HEK293 (cell line): Measurements from ENCODE around the gene NCKAP5L.
A peak's percentile ranks its signal among the peaks of the same experiment; 100 is the strongest.

ENCODE experiments used
- CTCF ChIA-PET: fragments of 350-600 bp; formaldehyde crosslinking; extraction: SDS; loops from one replicate; lab custom pipeline; 2021; ENCODE audit warnings: antibody characterized with exemption; lab: Yijun Ruan, JAX
- POLR2A ChIA-PET: fragments of 300-600 bp; formaldehyde crosslinking; extraction: SDS; loops from one replicate; lab custom pipeline; 2020; ENCODE audit warnings: antibody characterized with exemption, inconsistent platforms; lab: Yijun Ruan, JAX
- H3K27ac ChIP-seq: fragments of 200-500 bp; sonication (Bioruptor generic); 2 replicates; pipeline ENCODE4 v1.5.1; 2014; ENCODE audit warnings: low read depth, low read length, control low read depth, inconsistent platforms; ENCODE audit errors: extremely low read depth
- H3K36me3 ChIP-seq, 2 experiments: fragments of 200-500 bp in 1 of 2; sonication (Bioruptor generic) in 1 of 2; 1 replicate in 1 of 2; 2 replicates in 1 of 2; pipeline ENCODE4 v1.5.1; 2014 to 2017; ENCODE audit warnings: inconsistent platforms in 2 of 2, low read length in 2 of 2; ENCODE audit not compliant: control insufficient read depth in 2 of 2, insufficient read depth in 1 of 2
- H3K4me1 ChIP-seq: fragments of 200-500 bp; sonication (Bioruptor generic); 2 replicates; pipeline ENCODE4 v1.5.1; 2014; ENCODE audit warnings: mild to moderate bottlenecking, low read length, inconsistent platforms; ENCODE audit not compliant: control insufficient read depth, insufficient read depth
- H3K4me3 ChIP-seq: 2 replicates; pipeline ENCODE4 v1.5.1; 2011; ENCODE audit warnings: low read depth, mild to moderate bottlenecking, control low read depth, low read length, moderate library complexity
- H3K9me3 ChIP-seq: fragments of 200-500 bp; sonication (Bioruptor generic); 2 replicates; pipeline ENCODE4 v1.5.1; 2014; ENCODE audit warnings: low read depth, low read length, inconsistent platforms; ENCODE audit not compliant: control insufficient read depth, insufficient read depth
- HIC1 ChIP-seq: fragments of 450-650 bp; formaldehyde crosslinking; IDR thresholded peaks from 2 replicates; pipeline ENCODE4 v1.5.1; 2016; ENCODE audit warnings: missing biosample characterization, missing genetic modification characterization
- KLF16 ChIP-seq: fragments of 450-650 bp; formaldehyde crosslinking; IDR thresholded peaks from 2 replicates; pipeline ENCODE4 v1.5.1; 2017; ENCODE audit warnings: missing biosample characterization, missing genetic modification characterization
- KLF17 ChIP-seq: fragments of 450-650 bp; formaldehyde crosslinking; IDR thresholded peaks from 2 replicates; pipeline ENCODE4 v1.5.1; 2016; ENCODE audit warnings: missing biosample characterization, missing genetic modification characterization
- MEIS1 ChIP-seq: sonication (generic); formaldehyde crosslinking; IDR thresholded peaks from 2 replicates; pipeline ENCODE4 v1.8.1; 2022; ENCODE audit warnings: missing genetic modification reagents, mild to moderate bottlenecking, borderline replicate concordance
- SCRT2 ChIP-seq: fragments of 450-650 bp; formaldehyde crosslinking; IDR thresholded peaks from 2 replicates; pipeline ENCODE4 v1.5.1; 2016; ENCODE audit warnings: missing biosample characterization, missing genetic modification characterization
- TCF7L2 ChIP-seq: IDR thresholded peaks from 2 replicates; pipeline ENCODE4 v1.6.1; 2011; ENCODE audit warnings: low read depth, mild to moderate bottlenecking, inconsistent platforms, low read length, moderate library complexity, borderline replicate concordance
- ZFHX2 ChIP-seq: fragments of 450-650 bp; formaldehyde crosslinking; conservative IDR thresholded peaks from 2 replicates; pipeline ENCODE4 v1.5.1; 2016; ENCODE audit warnings: missing biosample characterization, missing genetic modification characterization
- ZIC2 ChIP-seq: fragments of 450-650 bp; formaldehyde crosslinking; IDR thresholded peaks from 2 replicates; pipeline ENCODE4 v1.5.1; 2016; ENCODE audit warnings: missing biosample characterization, missing genetic modification characterization
- ZNF138 ChIP-seq: fragments of 450-650 bp; formaldehyde crosslinking; IDR thresholded peaks from 2 replicates; pipeline ENCODE4 v1.5.1; 2016; ENCODE audit warnings: missing biosample characterization, missing genetic modification characterization, borderline replicate concordance
- ZNF404 ChIP-seq: fragments of 450-650 bp; formaldehyde crosslinking; IDR thresholded peaks from 2 replicates; pipeline ENCODE4 v1.5.1; 2017; ENCODE audit warnings: missing biosample characterization, missing genetic modification characterization
- ZNF518A ChIP-seq: fragments of 450-650 bp; formaldehyde crosslinking; conservative IDR thresholded peaks from 2 replicates; pipeline ENCODE4 v1.5.1; 2016; ENCODE audit warnings: low read depth, missing biosample characterization, missing genetic modification characterization
- ZNF521 ChIP-seq: fragments of 450-650 bp; formaldehyde crosslinking; IDR thresholded peaks from 2 replicates; pipeline ENCODE4 v1.5.1; 2017; ENCODE audit warnings: missing biosample characterization, mild to moderate bottlenecking, missing genetic modification characterization
- ZNF529 ChIP-seq: fragments of 450-650 bp; formaldehyde crosslinking; IDR thresholded peaks from 2 replicates; pipeline ENCODE4 v1.5.1; 2017; ENCODE audit warnings: missing genetic modification characterization, missing biosample characterization; ENCODE audit not compliant: insufficient replicate concordance
- ZNF548 ChIP-seq: fragments of 450-650 bp; formaldehyde crosslinking; IDR thresholded peaks from 2 replicates; pipeline ENCODE4 v1.5.1; 2016; ENCODE audit warnings: missing biosample characterization, missing genetic modification characterization
- ZNF558 ChIP-seq: fragments of 450-650 bp; formaldehyde crosslinking; IDR thresholded peaks from 2 replicates; pipeline ENCODE4 v1.5.1; 2016; ENCODE audit warnings: missing biosample characterization, missing genetic modification characterization
- ZNF571 ChIP-seq: fragments of 450-650 bp; formaldehyde crosslinking; IDR thresholded peaks from 2 replicates; pipeline ENCODE4 v1.5.0; 2017; ENCODE audit warnings: missing biosample characterization, missing genetic modification characterization
- ZNF747 ChIP-seq: fragments of 450-650 bp; formaldehyde crosslinking; IDR thresholded peaks from 2 replicates; pipeline ENCODE4 v1.5.1; 2016; ENCODE audit warnings: missing biosample characterization, missing genetic modification characterization
- ZNF830 ChIP-seq: fragments of 450-650 bp; IDR thresholded peaks from 2 replicates; pipeline ENCODE4 v1.5.0; 2018; ENCODE audit warnings: missing biosample characterization, missing genetic modification characterization, low read depth, mild to moderate bottlenecking, moderate library complexity
- ZSCAN18 ChIP-seq: fragments of 450-650 bp; formaldehyde crosslinking; IDR thresholded peaks from 2 replicates; pipeline ENCODE4 v1.5.1; 2016; ENCODE audit warnings: missing biosample characterization, missing genetic modification characterization

NCKAP5L gene

GRCh38 chr12:49865109-49865781 is 37.0 kb upstream of the NCKAP5L start:
- Histone ChIP-seq H3K4me1 (peaks cover 14% of the 10 kb centered on the region), H3K27ac (no peak overlapping the region), H3K9me3 (no peaks in the 10 kb centered on the region), H3K36me3 (no peaks in the 10 kb centered on the region)
- CTCF ChIA-PET: interaction anchor here (0.6 to 6.1 kb wide), 13 partner anchors 15 to 223 kb away, joined by 3 to 99 read pairs (median 7); no protein-coding TSS in a partner anchor
- POLR2A ChIA-PET: no interaction called here
- TF ChIP-seq ZIC2 (tag by site-specific recombination) (0 out of 2 replicates have a peak, but pooled peaks have one; percentile 21), ZNF138 (tag by site-specific recombination) (no peak), ZNF548 (tag by site-specific recombination) (peak; percentile 89), KLF16 (tag by site-specific recombination) (no peak), KLF17 (no peak), ZNF529 (tag by site-specific recombination) (no peak), ZNF404 (tag by site-specific recombination) (no peak), ZFHX2 (tag by site-specific recombination) (no peak), MEIS1 (CRISPR knock-in tag) (no peak)
- TF ChIP-seq, all 188 proteins: peak for 2
- H3K4me3 ChIP-seq: no peak overlapping the region

- H3K4me1 ChIP-seq: peaks cover 14% of the 10 kb centered on the region
- TF ChIP-seq TCF7L2 (no peak), ZNF548 (tag by site-specific recombination) (no peak), HIC1 (no peak), ZNF571 (tag by site-specific recombination) (no peak), ZSCAN18 (tag by site-specific recombination) (no peak), ZNF558 (tag by site-specific recombination) (no peak)
- TF ChIP-seq, all 188 proteins: peak for 0
- POLR2A ChIA-PET: no interaction called here
- CTCF ChIA-PET: interaction anchor here (0.8 to 6.0 kb wide), 6 partner anchors 14 to 205 kb away, joined by 3 to 75 read pairs (median 4); no protein-coding TSS in a partner anchor
- Histone ChIP-seq H3K4me3 (no peak overlapping the region), H3K27ac (no peak overlapping the region), H3K36me3 (no peaks in the 10 kb centered on the region), H3K9me3 (no peaks in the 10 kb centered on the region)
Measured at GRCh38 chr12:49864798-49865090, 36.5 kb upstream of the NCKAP5L start.

GRCh38 chr12:49863946-49864797 is 36.0 kb upstream of the NCKAP5L start:
- CTCF ChIA-PET: interaction anchor here (0.8 to 6.0 kb wide), 9 partner anchors 14 to 205 kb away, joined by 3 to 75 read pairs (median 4); no protein-coding TSS in a partner anchor
- POLR2A ChIA-PET: no interaction called here
- TF ChIP-seq ZNF521 (tag by site-specific recombination) (no peak), ZNF518A (tag by site-specific recombination) (no peak), SCRT2 (peak; percentile 43; the same call in 1 of the 2 replicates), ZNF830 (tag by site-specific recombination) (no peak), ZNF747 (tag by site-specific recombination) (no peak)

More at GRCh38 chr12:49863946-49864797, 36.0 kb upstream of the NCKAP5L start:
- Histone ChIP-seq H3K9me3 (no peaks in the 10 kb centered on the region), H3K36me3 (no peaks in the 10 kb centered on the region), H3K27ac (no peak overlapping the region), H3K4me3 (no peak overlapping the region), H3K4me1 (peaks cover 14% of the 10 kb centered on the region)
